ENCODE measurements around the gene SETD4.

Gene SETD4

GRCh38 chr21:35988416-35989137 lies 71.7 kb downstream of the SETD4 start:
- Histone ChIP-seq H3K36me3 (ENCODE audit: control insufficient read depth, low read length) (no peaks in the 10 kb centered on the region), H3K9me2 (replicated peaks; ENCODE audit: control insufficient read depth, low read length) (no peaks in the 10 kb centered on the region), H3K4me3 (ENCODE audit: low read length) (no peak overlapping the region), H3K4me1 (ENCODE audit: control insufficient read depth, low read length) (no peaks in the 10 kb centered on the region), H4K20me1 (ENCODE audit: control insufficient read depth, insufficient read depth, low read depth, low read length) (no peaks in the 10 kb centered on the region), H3K4me2 (ENCODE audit: low read length) (no peak overlapping the region), H3K9me3 (ENCODE audit: control insufficient read depth, insufficient read depth, low read length) (no peaks in the 10 kb centered on the region; the same call in 1 of the 2 replicates), H3K79me2 (ENCODE audit: control insufficient read depth, low read length) (no peaks in the 10 kb centered on the region), H3K27me3 (ENCODE audit: control insufficient read depth, low read length) (0 out of 2 replicates have a peak, but pooled peaks cover 3% of the 10 kb centered on the region), H3K27ac (ENCODE audit: low read depth, low read length) (no peak overlapping the region), H3F3A (ENCODE audit: control insufficient read depth, insufficient read depth) (no peaks in the 10 kb centered on the region)
- TF ChIP-seq EZH2phosphoT487 (IDR thresholded peaks at IDR 0.05; ENCODE audit: borderline replicate concordance, low read length) = no peak
- TF ChIP-seq CTCF (IDR thresholded peaks at IDR 0.05; ENCODE audit: low read depth, low read length, poor library complexity, severe bottlenecking) = no peak

DNA sequence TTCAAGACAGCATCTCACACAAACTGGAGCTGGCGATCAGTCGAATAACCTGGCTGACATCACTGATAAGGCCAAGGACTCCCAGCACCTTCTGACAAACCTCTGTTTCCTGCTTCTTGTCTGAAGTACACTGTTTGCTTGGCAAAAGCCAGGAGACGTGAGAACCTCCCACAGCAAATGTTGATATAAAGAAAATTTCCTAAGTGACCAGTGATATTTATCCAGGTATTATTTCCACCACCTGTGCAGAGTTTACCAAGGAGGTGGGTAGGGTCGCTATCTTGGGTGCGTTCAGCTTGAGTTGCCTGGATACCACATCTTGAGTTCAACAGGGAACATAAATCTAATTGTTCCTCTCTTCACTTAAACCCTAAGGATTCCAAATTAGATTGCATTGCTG lies 72.9 kb downstream of the SETD4 start:
- no peaks in the 10 kb centered on the region for H3K36me3 ChIP-seq (ENCODE audit: control insufficient read depth, low read length)
- no peaks in the 10 kb centered on the region for H3K79me2 ChIP-seq (ENCODE audit: control insufficient read depth, low read length)
- H3F3A ChIP-seq (ENCODE audit: control insufficient read depth, insufficient read depth) = no peaks in the 10 kb centered on the region
- no peak overlapping the region for H3K4me2 ChIP-seq (ENCODE audit: low read length)
- no peak overlapping the region for H3K27ac ChIP-seq (ENCODE audit: low read depth, low read length)
- H3K4me1 ChIP-seq (ENCODE audit: control insufficient read depth, low read length) = no peaks in the 10 kb centered on the region
- H3K9me2 ChIP-seq (replicated peaks; ENCODE audit: control insufficient read depth, low read length) = no peaks in the 10 kb centered on the region
- no peaks in the 10 kb centered on the region for H4K20me1 ChIP-seq (ENCODE audit: control insufficient read depth, insufficient read depth, low read depth, low read length)
- H3K4me3 ChIP-seq (ENCODE audit: low read length) = no peak overlapping the region
- 0 out of 2 replicates have a peak, but pooled peaks cover 3% of the 10 kb centered on the region for H3K27me3 ChIP-seq (ENCODE audit: control insufficient read depth, low read length)
- H3K9me3 ChIP-seq (ENCODE audit: control insufficient read depth, insufficient read depth, low read length) = no peaks in the 10 kb centered on the region
- no peak for TF ChIP-seq CTCF (IDR thresholded peaks at IDR 0.05; ENCODE audit: low read depth, low read length, poor library complexity, severe bottlenecking)
- no peak for TF ChIP-seq EZH2phosphoT487 (IDR thresholded peaks at IDR 0.05; ENCODE audit: borderline replicate concordance, low read length)

GRCh38 chr21:35984654-35985361 lies 75.5 kb downstream of the SETD4 start:
- Histone ChIP-seq H3K4me2 (ENCODE audit: low read length) (no peak overlapping the region), H3K36me3 (ENCODE audit: control insufficient read depth, low read length) (no peaks in the 10 kb centered on the region), H4K20me1 (ENCODE audit: control insufficient read depth, insufficient read depth, low read depth, low read length) (no peaks in the 10 kb centered on the region), H3F3A (ENCODE audit: control insufficient read depth, insufficient read depth) (no peaks in the 10 kb centered on the region), H3K79me2 (ENCODE audit: control insufficient read depth, low read length) (no peaks in the 10 kb centered on the region), H3K9me3 (ENCODE audit: control insufficient read depth, insufficient read depth, low read length) (no peaks in the 10 kb centered on the region), H3K9me2 (replicated peaks; ENCODE audit: control insufficient read depth, low read length) (no peaks in the 10 kb centered on the region), H3K4me1 (ENCODE audit: control insufficient read depth, low read length) (no peaks in the 10 kb centered on the region), H3K4me3 (ENCODE audit: low read length) (no peak overlapping the region), H3K27me3 (ENCODE audit: control insufficient read depth, low read length) (peaks cover 5% of the 10 kb centered on the region; the same call in 1 of the 2 replicates), H3K27ac (ENCODE audit: low read depth, low read length) (no peak overlapping the region)
- no peak for TF ChIP-seq EZH2phosphoT487 (IDR thresholded peaks at IDR 0.05; ENCODE audit: borderline replicate concordance, low read length)
- TF ChIP-seq CTCF (IDR thresholded peaks at IDR 0.05; ENCODE audit: low read depth, low read length, poor library complexity, severe bottlenecking) = no peak
